Glomerular endothelial cell (primary cell): ENCODE results near the gene SLC2A6. TPM values are rescaled to one million over a fixed set of nuclear protein-coding genes. Genes with fewer than 3 reads are reported as not detected.

Experiments used
- DNase-seq: peaks from one replicate; pipeline ENCODE4 v3.0.0-alpha.2; 2011; ENCODE audit warnings: low read depth, low spot score; ENCODE audit errors: extremely low read depth
- total RNA-seq: library from RNA; depleted of rRNA; stranded (reverse); fragments of >200 nt; gene quantifications from 2 replicates; pipeline ENCODE4 v1.2.3, GENCODE V29; 2015

SLC2A6 gene
- total RNA-seq, 1 donor from 2014 or later = 73.8 TPM

- no peak for DNase-seq
These were observed 35.7 kb downstream of the SLC2A6 start for GRCh38 chr9:133443248-133443647.

GRCh38 chr9:133441571-133441970, 37.3 kb downstream of the SLC2A6 start:
- no peak for DNase-seq

- DNase-seq = no peak
These were observed 38.0 kb downstream of the SLC2A6 start for GRCh38 chr9:133440874-133441273.

GRCh38 chr9:133439337-133439736, 39.6 kb downstream of the SLC2A6 start:
- DNase-seq = no peak

GRCh38 chr9:133437753-133438531, 41.0 kb downstream of the SLC2A6 start:
- no peak for DNase-seq

GRCh38 chr9:133436681-133437080, 42.2 kb downstream of the SLC2A6 start:
- no peak for DNase-seq

GRCh38 chr9:133433351-133433843, 45.5 kb downstream of the SLC2A6 start:
- no peak for DNase-seq

- no peak for DNase-seq
These were observed 48.7 kb downstream of the SLC2A6 start for GRCh38 chr9:133430244-133430643.

- DNase-seq = no peak
These were observed 49.2 kb downstream of the SLC2A6 start for GRCh38 chr9:133429641-133430161.

- no peak for DNase-seq
These were observed 49.7 kb downstream of the SLC2A6 start for GRCh38 chr9:133429214-133429613.

- DNase-seq = no peak
These were observed 50.2 kb downstream of the SLC2A6 start for GRCh38 chr9:133428617-133429101.

GRCh38 chr9:133427658-133428348, 51.1 kb downstream of the SLC2A6 start:
- no peak for DNase-seq

- no peak for DNase-seq
These were observed 52.9 kb downstream of the SLC2A6 start for GRCh38 chr9:133426011-133426410.

GRCh38 chr9:133425049-133425632, 53.8 kb downstream of the SLC2A6 start:
- no peak for DNase-seq

GRCh38 chr9:133424187-133424586, 54.7 kb downstream of the SLC2A6 start:
- no peak for DNase-seq

GRCh38 chr9:133423216-133423615, 55.7 kb downstream of the SLC2A6 start:
- no peak for DNase-seq

GRCh38 chr9:133421615-133422542, 57.0 kb downstream of the SLC2A6 start, which contains the start of gene ADAMTS13:
Gene ADAMTS13 (plus strand): TSS chr9:133422367. CDS start chr9:133422444, 77 bp downstream.
- DNase-seq = no peak
